DMS153 treated with DMSO at 0.1 percent for 48 hours (cell line): ENCODE data around the gene TGM6.
"Not testable (repeated sequence)": the region's sequence is repeated elsewhere in the genome, so short reads cannot be mapped to it uniquely, and the experiment has no call there.

Experiments
- DNase-seq: peaks from one replicate; lab custom pipeline; 2025; ENCODE audit not compliant: unreplicated experiment; lab: John Stamatoyannopoulos, UW

The TGM6 gene

DNA sequence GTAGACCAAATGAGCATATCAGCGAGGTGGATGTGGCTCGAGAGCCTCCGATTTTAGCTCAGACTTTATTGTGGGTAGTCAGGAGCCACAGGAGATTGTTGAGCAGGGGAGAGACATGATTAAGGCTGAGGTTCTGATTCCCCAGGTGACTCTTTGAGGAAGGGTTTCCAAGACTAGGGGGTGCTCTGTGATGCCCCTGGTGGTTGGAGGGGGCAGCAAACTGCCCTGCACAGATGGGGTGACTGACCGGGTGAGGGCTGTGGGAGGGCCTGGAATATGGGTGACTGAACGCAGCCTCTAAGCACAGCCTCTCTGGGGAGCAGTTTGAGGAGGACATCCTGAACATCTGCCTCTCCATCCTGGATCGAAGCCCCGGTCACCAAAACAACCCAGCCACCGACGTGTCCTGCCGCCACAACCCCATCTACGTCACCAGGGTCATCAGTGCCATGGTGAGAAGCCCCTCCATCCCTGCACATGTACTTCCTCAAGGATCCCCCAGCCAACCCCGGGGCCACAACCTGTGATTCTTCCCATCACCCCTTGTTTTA lies 17.0 kb downstream of the TGM6 start:
- DNase-seq, result no peak

DNA sequence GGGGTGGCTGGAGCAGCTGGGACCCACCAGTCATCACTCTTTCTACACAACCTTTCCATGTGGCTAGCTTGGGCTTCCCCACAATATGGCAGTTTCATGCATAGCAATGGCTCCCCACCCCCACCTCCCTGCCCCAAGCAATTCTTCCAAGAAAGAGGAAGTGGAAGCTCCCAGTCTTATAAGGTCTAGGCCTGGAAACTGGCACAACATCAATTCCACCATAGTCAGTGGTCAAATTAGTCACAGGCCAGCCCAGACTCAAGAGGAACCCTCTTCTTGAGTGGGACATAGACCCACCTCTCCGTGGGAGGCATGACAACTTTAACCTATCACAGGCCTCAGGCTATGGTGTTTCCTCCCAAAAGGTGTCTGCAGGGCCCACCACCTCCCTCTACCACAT lies 17.7 kb downstream of the TGM6 start:
- no peak for DNase-seq

DNA sequence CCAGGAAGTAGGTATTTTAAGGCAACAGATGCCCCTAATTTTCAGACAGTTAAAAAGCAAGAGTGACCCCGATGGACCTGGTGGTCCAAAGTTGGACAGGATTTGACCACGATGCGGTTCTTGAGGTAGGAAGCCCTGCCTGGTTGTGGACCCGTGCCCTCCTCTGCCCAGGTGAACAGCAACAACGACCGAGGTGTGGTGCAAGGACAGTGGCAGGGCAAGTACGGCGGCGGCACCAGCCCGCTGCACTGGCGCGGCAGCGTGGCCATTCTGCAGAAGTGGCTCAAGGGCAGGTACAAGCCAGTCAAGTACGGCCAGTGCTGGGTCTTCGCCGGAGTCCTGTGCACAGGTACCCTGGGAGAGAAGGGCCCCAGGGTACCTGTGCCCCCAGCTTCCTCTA lies 18.7 kb downstream of the TGM6 start:
- DNase-seq, result no peak

DNA sequence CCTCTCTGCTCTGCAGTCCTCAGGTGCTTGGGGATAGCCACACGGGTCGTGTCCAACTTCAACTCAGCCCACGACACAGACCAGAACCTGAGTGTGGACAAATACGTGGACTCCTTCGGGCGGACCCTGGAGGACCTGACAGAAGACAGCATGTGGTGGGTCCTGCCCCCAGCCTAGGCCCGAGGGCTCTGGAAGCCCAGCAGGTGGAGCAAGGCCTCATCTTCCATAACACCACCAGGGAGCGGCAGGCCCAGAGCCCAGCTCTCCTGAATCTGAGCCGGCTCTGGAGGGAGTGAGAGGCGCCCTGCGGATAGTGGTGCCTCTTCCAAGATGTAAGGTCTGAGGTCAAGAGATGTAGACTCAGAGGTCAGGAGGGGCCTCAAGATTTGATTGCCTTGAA lies 19.6 kb downstream of the TGM6 start:
- no peak for DNase-seq

DNA sequence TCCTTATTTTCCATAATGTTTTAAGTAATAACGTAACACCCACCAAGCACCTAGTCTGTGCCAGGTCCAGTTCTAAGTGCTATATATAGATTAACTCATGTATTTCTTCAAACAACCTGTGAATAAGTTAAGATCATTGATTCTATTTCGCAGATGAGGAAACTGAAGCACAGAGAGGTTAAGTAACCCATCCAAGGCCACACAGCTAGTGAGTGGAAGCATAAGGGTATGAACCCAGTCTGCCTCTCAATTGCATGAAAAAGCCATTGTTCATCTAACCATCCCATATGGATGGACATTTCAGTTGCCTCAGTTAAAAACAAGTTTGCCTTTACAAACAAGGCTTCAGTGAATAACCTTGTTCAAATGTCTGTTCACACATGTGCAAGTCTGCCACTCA lies 20.8 kb downstream of the TGM6 start:
- DNase-seq, result no peak

DNA sequence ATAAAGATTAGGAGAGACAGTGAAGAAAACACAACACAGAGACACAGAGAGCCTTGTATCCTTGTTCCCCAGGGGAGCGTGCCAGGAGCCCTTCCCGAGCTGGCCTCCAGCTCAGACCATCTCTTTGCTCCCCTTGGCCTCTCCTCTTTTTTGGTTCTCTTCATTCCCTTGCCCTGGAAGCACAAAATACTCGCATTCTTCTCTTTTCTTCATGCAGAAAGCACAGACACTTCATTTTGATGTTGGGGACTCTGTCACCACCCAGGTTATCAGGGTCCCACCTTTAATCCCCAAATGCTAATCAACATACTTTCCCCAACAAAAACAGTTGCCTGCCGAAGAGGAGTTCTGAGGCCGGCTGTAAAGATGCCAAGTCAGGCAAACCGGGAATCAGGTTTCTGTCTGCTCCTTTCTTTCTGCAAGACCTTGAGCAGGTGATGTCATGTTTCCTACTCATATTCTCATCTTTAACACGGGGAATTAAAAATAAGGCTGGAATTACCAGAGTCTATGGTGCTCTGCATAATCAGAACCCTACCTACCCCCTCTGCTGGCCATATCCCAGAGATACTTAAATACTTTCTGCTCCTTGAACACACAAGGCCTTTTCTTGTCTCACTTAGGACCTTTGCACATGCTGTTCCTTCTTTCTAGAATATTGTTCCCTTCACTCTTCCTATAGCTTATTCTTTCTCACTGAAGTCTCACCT lies 21.7 kb downstream of the TGM6 start:
- DNase-seq, result no peak

DNA sequence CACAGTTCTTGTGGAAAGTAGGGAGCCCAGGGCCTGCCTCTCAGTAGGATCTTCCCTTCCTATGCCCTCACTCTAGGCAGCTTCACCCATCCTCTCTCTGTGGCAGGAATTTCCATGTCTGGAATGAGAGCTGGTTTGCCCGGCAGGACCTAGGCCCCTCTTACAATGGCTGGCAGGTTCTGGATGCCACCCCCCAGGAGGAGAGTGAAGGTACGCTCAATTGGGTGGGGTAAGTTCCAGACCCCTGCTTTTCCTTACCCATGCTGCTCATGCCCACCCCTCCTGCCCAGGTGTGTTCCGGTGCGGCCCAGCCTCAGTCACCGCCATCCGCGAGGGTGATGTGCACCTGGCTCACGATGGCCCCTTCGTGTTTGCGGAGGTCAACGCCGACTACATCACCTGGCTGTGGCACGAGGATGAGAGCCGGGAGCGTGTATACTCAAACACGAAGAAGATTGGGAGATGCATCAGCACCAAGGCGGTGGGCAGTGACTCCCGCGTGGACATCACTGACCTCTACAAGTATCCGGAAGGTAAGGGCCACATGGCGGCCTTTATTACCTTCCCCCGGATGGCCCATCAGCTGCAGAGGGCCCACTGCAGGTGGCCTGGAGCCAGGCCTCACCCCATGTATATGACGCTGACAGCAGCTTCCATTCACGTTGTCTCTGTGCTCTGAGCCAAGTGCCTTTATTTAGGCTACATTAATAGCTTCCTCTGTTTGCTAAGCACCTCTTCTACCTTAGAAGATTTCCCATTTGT lies 22.8 kb downstream of the TGM6 start:
- DNase-seq, result no peak

DNA sequence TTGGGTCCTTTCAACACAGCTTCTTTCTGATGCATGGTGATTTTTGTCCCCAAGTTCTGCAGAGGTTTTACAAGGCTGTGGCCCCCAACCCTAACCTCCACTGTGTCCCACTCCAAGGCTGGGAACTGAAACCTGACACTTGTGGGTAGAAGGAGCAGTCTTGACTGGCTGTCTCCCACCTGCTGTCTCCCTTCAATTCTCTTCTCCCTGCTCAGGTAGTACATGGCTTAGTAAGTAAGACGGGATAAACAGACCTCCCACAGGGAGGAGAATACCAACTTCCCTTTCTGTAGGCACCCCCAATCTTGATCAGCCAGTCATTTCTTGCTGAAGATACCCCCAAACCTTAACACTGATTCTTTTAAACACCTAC lies 25.0 kb downstream of the TGM6 start:
- DNase-seq, result no peak

DNA sequence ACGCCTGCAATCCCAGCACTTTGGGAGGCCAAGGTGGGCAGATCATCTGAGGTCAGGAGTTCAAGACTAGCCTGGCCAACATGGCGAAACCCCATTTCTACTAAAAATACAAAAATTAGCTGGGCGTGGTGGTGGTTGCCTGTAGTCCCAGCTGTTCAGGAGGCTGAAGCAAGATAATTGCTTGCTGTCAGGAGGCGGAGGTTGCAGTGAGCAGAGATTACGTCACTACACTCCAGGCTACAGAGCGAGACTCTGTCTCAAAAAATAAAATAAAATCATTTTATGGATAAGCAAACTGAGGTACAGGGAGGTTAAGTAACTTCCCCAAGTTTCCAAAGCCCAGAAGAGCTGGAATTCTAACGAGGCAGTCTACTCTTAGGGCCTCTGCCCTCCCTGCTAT lies 26.7 kb downstream of the TGM6 start:
- not testable (repeated sequence) for DNase-seq

DNA sequence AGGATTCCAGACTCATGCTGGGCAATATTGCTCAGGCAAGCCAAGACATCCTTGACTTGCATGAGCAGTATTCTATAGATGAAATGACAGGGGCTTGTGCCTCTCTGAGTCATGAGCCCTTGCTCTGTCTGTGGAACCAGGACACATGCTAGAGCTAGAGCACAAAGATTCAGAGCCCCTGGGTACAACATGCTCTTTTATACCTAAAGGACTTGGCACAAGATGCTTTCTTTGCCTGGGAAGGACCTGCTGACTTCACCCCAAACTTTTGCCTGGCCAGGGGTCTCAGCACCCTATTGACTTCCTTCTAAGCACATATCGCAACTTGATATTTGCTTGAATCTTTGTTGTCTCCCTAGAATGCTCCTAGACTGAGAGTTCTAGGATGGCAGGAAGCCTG lies 27.4 kb downstream of the TGM6 start:
- DNase-seq, result no peak

DNA sequence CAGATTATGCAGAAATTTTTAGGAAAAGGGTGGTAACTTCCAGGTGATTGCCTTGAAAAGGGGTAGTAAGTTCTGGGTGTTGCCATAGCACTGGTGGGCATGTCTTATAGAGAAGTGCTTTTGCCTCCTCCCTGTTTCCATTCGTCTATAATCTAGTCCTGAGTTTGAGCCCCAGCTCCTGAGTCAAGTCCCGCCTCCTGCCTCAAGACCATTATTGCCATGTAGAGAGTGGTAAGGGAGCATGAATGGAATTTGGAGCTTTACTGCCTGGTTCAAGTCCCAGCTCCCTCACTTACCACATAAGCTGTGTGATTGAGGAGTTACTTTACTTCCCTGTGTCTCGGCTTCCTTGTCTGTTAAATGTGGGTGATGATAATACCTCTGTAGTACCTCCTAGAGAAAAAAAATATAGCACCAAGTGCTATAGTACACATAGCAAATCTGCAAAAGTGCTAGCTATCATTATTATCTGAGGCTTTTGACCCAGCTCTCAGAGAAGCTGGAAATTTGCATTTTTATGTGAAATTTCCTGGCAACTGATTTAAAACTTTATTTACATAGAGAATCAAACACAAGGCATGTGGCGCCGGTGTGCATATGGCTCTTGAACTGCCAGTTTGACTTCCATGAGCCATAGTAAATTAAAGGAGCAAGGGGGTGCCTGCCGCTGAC lies 36.0 kb downstream of the TGM6 start:
- no peak for DNase-seq

DNA sequence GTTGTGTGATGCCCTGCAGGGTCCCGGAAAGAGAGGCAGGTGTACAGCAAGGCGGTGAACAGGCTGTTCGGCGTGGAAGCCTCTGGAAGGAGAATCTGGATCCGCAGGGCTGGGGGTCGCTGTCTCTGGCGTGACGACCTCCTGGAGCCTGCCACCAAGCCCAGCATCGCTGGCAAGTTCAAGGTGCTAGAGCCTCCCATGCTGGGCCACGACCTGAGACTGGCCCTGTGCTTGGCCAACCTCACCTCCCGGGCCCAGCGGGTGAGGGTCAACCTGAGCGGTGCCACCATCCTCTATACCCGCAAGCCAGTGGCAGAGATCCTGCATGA lies 36.5 kb downstream of the TGM6 start:
- no peak for DNase-seq

DNA sequence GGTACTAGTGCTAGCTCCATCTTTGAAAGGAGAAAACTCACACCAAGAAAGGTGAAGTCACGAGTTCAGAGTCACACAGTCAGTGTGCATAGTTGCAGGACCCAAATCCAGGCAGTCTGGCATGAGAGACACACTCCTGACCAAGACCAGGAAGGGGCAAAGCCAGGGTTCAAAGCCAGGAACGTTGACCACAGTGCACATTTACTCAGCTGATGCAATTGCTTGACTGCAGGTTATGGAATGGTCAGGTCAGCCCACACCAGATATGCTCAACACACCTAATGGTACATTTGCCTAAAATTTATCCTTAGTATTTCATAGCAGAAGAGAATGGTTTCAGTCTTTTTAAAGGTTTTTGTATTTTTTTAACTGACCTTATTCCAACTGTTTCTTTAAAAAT lies 37.7 kb downstream of the TGM6 start:
- DNase-seq, result no peak

DNA sequence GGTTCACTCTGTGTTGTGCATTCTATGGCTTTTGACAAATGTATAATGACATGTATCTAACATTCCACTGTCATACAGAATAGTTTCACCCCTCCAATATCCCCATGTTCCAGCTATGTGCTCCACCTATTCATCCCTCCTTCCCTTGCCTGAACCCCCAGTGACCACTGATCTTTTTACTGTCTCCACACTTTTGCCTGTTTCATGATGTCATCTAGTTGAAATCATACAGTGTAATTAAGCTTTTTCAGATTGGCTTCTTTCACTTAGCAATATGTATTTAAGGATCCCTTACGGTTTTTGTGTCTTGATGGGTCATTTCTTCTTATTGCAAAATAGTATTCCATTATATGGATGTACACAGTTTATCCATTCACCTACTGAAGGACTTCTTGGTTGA lies 39.8 kb downstream of the TGM6 start:
- no peak for DNase-seq

DNA sequence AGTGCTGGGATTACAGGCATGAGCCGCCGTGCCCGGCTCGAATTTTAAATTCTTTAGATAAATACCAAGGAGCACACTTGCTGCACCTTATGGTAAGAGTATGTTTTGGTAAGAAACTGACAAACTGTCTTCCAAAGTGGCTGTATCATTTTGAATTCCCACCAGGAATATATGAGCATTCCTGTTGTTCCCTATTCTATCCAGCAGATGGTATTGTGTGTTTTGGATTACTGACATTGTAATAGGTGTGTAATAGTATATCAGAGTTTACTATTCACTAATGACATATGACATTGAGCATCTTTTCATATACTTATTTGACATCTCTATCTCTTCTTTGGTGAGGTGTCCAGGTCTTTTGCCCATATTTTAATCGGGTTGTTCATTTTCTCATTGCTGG lies 40.5 kb downstream of the TGM6 start:
- no peak for DNase-seq

DNA sequence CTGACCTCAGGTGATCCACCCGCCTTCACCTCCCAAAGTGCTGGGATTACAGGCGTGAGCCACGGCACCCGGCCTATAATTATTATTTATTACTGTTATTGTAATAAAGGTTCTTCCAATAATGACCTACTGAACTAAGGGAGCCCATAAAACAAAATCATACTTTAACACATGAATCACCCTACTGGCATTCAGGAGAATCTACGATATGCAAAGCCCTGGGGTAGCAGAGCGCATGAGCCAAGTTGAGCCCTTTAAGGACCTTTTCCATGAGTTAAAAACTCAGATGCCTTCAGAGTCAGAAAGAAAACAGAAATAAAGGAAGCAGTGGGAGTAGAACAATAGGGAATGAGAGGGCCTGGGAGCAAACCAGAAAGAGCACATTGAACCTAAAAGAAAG lies 48.4 kb downstream of the TGM6 start:
- DNase-seq, result no peak

DNA sequence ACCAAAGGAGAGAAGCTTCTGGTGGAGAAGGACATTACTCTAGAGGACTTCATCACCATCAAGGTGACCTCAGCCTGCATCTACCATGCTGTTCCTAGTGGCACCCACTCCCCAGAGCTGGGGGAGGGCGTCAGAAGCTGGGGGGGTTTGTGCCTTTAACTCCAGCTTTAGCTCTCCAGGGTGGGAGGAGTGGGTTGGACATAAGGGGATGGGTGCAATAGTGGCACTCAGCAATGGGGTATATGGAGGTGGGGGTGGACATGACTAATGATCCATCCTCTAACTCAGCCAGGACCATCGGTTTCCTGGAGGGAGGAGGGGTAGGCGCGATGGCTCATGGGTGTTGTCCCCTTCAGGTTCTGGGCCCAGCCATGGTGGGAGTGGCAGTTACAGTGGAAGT lies 49.8 kb downstream of the TGM6 start:
- no peak for DNase-seq

DNA sequence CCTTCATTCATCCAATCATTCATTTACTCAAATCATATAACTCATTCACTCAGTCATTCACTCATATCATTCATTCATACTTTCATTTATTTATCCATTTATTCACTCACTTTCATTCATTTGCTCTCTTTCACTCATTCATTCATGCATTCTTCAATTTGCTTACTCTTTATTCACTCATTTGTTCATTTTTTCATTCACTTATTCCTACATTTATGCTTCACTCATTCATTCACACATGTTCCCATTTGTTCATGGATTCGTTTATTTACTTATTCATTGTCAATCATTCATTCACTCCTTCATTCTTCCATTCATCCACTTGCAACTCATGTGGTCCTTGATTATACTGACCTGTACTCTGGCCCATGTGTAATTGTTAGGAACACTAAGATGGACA lies 50.5 kb downstream of the TGM6 start:
- DNase-seq, result no peak

DNA sequence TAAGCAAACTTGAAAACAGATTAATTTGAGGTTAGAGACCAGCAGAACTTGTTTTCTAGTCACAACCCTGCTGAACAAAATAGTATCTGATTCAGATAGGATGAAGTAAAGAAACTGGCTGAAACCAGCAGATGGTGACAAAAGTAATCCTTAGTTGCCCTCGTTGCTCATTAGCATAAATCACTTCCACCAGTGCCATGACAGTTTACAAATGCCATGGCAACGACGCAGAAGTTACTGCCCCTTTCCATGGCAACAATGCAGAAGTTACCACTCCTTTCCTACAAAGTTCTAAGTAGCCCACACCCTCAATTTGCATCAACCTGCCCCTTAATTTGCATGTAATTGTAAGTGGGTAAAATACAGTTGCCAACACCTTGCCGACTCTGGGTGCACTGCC lies 66.1 kb downstream of the TGM6 start:
- DNase-seq, result no peak

DNA sequence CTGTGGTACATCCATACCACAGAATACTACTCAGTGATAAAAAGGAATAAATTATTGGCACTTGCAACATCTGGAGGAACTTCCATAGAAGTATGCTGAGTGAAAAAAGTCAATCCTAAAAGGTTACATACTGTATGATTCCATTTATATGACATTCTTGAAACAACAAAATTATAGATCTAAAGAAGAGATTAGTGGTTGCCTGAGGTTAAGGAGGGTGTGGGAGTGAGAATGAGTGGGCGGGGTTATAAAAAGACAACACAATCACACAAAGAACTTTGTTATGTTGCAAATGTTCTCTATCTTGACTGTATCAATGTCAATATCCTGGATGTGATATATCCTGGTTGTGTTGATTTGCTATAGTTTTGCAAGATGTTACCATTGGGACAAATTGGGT lies 68.7 kb downstream of the TGM6 start:
- DNase-seq, result no peak

DNA sequence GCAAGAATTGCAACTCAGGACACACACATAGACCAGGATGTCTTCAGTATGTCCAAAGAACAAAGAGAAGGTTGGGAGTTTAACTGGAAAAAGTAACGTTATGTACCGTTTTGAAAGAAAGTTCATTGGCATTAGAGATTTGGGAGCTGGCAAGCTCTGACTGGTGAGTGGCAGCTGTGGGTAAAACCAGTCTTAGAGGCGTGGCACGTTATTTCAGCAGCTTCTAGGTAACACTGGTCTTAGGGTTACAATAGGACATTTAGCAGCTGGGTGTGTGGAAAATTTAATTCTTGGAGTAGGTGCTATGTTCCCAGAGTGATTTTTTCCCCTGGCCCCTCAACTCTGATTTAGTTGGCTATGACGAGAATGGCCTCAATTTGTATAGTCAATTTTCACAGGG lies 70.7 kb downstream of the TGM6 start:
- DNase-seq, result no peak
